SU-DHL-6 (cell line): ENCODE measurements around the gene LTB.

Experiments used
- H2AFZ ChIP-seq: fragments of 200-600 bp; sonication (generic); 2 replicates; pipeline ENCODE4 v1.6.1; 2014; ENCODE audit warnings: low read depth, mild to moderate bottlenecking, moderate library complexity, mixed read lengths, antibody characterized with exemption, low read length; ENCODE audit not compliant: severe bottlenecking
- H3F3A ChIP-seq: fragments of 200-600 bp; shearing (Covaris generic); 2 replicates; pipeline ENCODE4 v1.6.0; 2016; ENCODE audit warnings: antibody characterized with exemption, mild to moderate bottlenecking; ENCODE audit not compliant: insufficient read depth
- H3K27ac ChIP-seq: fragments of 200-600 bp; sonication (generic); 2 replicates; pipeline ENCODE4 v1.5.1; 2016; ENCODE audit warnings: low read depth, mild to moderate bottlenecking, low read length, moderate library complexity, mixed read lengths
- H3K27me3 ChIP-seq: fragments of 200-600 bp; sonication (generic), shearing (Covaris generic); 2 replicates; pipeline ENCODE4 v1.6.0; 2014; ENCODE audit warnings: mild to moderate bottlenecking, low read length
- H3K36me3 ChIP-seq: fragments of 200-600 bp; sonication (generic); 2 replicates; pipeline ENCODE4 v1.6.1; 2014; ENCODE audit warnings: mild to moderate bottlenecking, low read length, mixed read lengths
- H3K4me2 ChIP-seq: fragments of 300-600, 200-600 bp; shearing (Covaris generic), sonication (generic); 2 replicates; pipeline ENCODE4 v1.6.0; 2014; ENCODE audit warnings: low read length, low read depth, mild to moderate bottlenecking; ENCODE audit not compliant: poor library complexity, severe bottlenecking
- H3K4me3 ChIP-seq: fragments of 200-600 bp; sonication (generic); 2 replicates; pipeline ENCODE4 v1.5.1; 2014; ENCODE audit warnings: antibody characterized with exemption, low read length, mild to moderate bottlenecking, mixed read lengths; ENCODE audit not compliant: insufficient read depth, poor library complexity, severe bottlenecking
- H3K79me2 ChIP-seq: fragments of 200-600 bp; sonication (generic); 2 replicates; pipeline ENCODE4 v1.6.1; 2014; ENCODE audit warnings: mild to moderate bottlenecking, low read length, moderate library complexity; ENCODE audit not compliant: insufficient read depth
- H3K9ac ChIP-seq: fragments of 200-600 bp; sonication (generic); 2 replicates; pipeline ENCODE4 v1.7.0; 2014; ENCODE audit warnings: mild to moderate bottlenecking, low read length
- H3K9me2 ChIP-seq: fragments of 200-600 bp; sonication (generic); replicated peaks from 2 replicates; pipeline ENCODE4 v1.6.1; 2014; ENCODE audit warnings: low read length; ENCODE audit not compliant: insufficient read depth
- H3K9me3 ChIP-seq: fragments of 200-600 bp; sonication (generic); 2 replicates; pipeline ENCODE4 v1.6.1; 2014; ENCODE audit warnings: low read length, mixed read lengths; ENCODE audit not compliant: insufficient read depth
- H4K20me1 ChIP-seq: fragments of 200-600 bp; sonication (generic); 2 replicates; pipeline ENCODE4 v1.6.1; 2014; ENCODE audit warnings: low read depth, mild to moderate bottlenecking, antibody characterized with exemption, low read length, moderate library complexity, mixed read lengths
- CTCF ChIP-seq: fragments of 200-600 bp; sonication (generic); IDR thresholded peaks from one replicate; pipeline ENCODE4 v1.5.1; 2017; ENCODE audit warnings: antibody characterized with exemption, mild to moderate bottlenecking, low read length, moderate library complexity; ENCODE audit not compliant: insufficient read depth, poor library complexity, severe bottlenecking
- EZH2phosphoT487 ChIP-seq: fragments of 200-600 bp; sonication (generic), shearing (Covaris generic); conservative IDR thresholded peaks from 2 replicates; pipeline ENCODE4 v1.6.1; 2018; ENCODE audit warnings: mild to moderate bottlenecking, antibody characterized with exemption, low read length, moderate library complexity, mixed read lengths

The LTB gene

GRCh38 chr6:31575952-31576685, 6.1 kb downstream of the LTB start:
- peak overlapping the region; percentile 86 for H3K4me2 ChIP-seq
- H3K36me3 ChIP-seq = peaks cover 3% of the 10 kb centered on the region; the same call in 1 of the 2 replicates
- H4K20me1 ChIP-seq = no peaks in the 10 kb centered on the region
- peaks cover 86% of the 10 kb centered on the region for H3F3A ChIP-seq
- no peaks in the 10 kb centered on the region for H3K9me3 ChIP-seq
- TF ChIP-seq EZH2phosphoT487 = no peak
- TF ChIP-seq CTCF = no peak
- peak overlapping the region; percentile 92 for H3K27ac ChIP-seq
- H3K79me2 ChIP-seq = peaks cover 51% of the 10 kb centered on the region
- no peak overlapping the region for H2AFZ ChIP-seq
- peak overlapping the region; percentile 71 for H3K4me3 ChIP-seq
- H3K9ac ChIP-seq = peak overlapping the region; percentile 84
- no peaks in the 10 kb centered on the region for H3K27me3 ChIP-seq
- no peaks in the 10 kb centered on the region for H3K9me2 ChIP-seq

- peaks cover 89% of the 10 kb centered on the region for H3F3A ChIP-seq
- no peaks in the 10 kb centered on the region for H3K9me2 ChIP-seq
- no peaks in the 10 kb centered on the region for H4K20me1 ChIP-seq
- TF ChIP-seq CTCF (no peak), EZH2phosphoT487 (no peak)
- H3K9ac ChIP-seq = peak within 1 kb of the TSS; percentile 84
- peak within 1 kb of the TSS; percentile 92 for H3K27ac ChIP-seq
- H3K9me3 ChIP-seq = no peaks in the 10 kb centered on the region
- peaks cover 3% of the 10 kb centered on the region; the same call in 1 of the 2 replicates for H3K36me3 ChIP-seq
- no peaks in the 10 kb centered on the region for H3K27me3 ChIP-seq
- peaks cover 56% of the 10 kb centered on the region for H3K79me2 ChIP-seq
- peak within 1 kb of the TSS; percentile 86 for H3K4me2 ChIP-seq
- H2AFZ ChIP-seq = peak within 1 kb of the TSS; percentile 10
- H3K4me3 ChIP-seq = peak within 1 kb of the TSS; percentile 71
These were observed 6.8 kb downstream of the LTB start, which contains the start of gene TNF for GRCh38 chr6:31575335-31575901. Gene TNF (plus strand): TSS chr6:31575565. CDS start chr6:31575742, 177 bp downstream.

GRCh38 chr6:31574106-31575061, 7.8 kb downstream of the LTB start:
- H4K20me1 ChIP-seq = no peaks in the 10 kb centered on the region
- H3K4me2 ChIP-seq = peak overlapping the region; percentile 86
- H3K27ac ChIP-seq = peak overlapping the region; percentile 92
- peak overlapping the region; percentile 10 for H2AFZ ChIP-seq
- H3K4me3 ChIP-seq = peak overlapping the region; percentile 71
- peak overlapping the region; percentile 84 for H3K9ac ChIP-seq
- H3K9me3 ChIP-seq = no peaks in the 10 kb centered on the region
- TF ChIP-seq CTCF (peak; percentile 30), EZH2phosphoT487 (no peak)
- H3K36me3 ChIP-seq = peaks cover 3% of the 10 kb centered on the region; the same call in 1 of the 2 replicates
- H3K27me3 ChIP-seq = no peaks in the 10 kb centered on the region
- no peaks in the 10 kb centered on the region for H3K9me2 ChIP-seq
- H3K79me2 ChIP-seq = peaks cover 66% of the 10 kb centered on the region
- H3F3A ChIP-seq = peaks cover 88% of the 10 kb centered on the region
